NCI-H146 treated with DMSO at 0.1 percent for 48 hours (cell line): ENCODE results near the gene RYR2.
"Not testable (repeated sequence)": the region's sequence is repeated elsewhere in the genome, so short reads cannot be mapped to it uniquely, and the experiment has no call there.

ENCODE experiments used
- DNase-seq: peaks from one replicate; lab custom pipeline; 2025; ENCODE audit not compliant: unreplicated experiment; lab: John Stamatoyannopoulos, UW

RYR2 gene

DNA sequence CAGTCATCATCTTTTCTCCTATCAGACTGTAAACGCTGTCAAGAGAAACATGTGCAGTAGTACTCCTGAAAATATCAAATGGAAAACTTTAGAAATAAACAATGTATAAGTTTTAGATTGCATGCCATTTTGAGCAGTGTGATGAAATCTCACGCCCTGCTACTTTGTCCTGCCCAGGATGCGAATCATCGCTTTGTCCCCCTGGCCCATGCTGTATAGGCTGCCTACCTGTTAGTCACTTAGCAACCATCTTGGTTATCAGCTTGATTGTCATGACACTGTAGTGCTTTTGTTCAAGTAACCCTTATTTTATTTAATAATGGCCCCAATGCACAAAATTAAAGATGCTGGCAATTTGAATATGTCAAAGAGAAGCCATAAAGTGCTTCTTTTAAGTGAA, 485.8 kb downstream of the RYR2 start:
- no peak for DNase-seq

GRCh38 chr1:237528545-237528944, 486.6 kb downstream of the RYR2 start:
- no peak for DNase-seq

- no peak for DNase-seq
Measured at GRCh38 chr1:237539055-237539454, 497.1 kb downstream of the RYR2 start.

DNA sequence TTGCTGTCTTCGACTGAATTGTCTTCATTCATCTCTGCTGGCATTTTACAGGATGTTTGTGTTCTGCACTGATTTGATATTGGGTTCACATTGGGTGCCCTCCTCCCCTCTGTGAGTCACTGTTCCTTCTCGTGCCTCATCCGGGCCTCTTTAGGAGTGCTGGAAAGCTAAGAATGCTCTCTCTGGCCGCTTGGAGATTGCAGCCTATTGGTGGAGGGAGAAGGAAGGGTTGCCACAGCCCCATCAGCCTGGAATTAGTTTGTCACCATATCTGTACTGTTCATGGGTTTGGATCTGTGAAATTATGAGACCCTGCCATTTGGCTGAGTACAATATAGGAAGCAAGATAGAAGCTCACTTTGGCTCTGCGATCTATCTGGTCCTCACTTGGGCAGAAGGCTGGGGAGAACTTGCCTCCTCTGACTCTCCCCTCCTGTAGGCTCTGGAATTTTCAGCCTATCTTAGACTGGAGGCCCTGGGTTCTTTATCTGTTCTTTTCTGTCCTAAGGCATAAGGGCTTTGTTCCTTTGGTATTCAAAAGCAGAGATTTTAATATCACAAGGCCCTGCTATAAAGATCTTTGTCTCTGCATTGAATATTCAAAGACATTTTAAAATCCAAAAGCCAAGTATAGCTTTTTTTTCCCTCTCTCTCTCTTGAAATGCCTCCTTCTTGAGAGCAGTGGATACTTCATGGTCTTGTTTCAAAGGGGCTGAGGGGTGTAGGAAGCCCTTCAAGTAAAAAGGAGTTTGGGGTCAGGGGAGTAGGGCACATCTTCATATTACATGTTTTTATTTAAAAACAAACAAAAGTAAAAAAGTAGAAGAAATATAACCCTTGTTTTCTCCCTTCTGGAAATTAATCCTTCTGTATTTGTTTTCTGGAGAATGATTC, 500.8 kb downstream of the RYR2 start:
- no peak for DNase-seq

GRCh38 chr1:237553078-237553477, 511.1 kb downstream of the RYR2 start:
- DNase-seq = no peak

DNA sequence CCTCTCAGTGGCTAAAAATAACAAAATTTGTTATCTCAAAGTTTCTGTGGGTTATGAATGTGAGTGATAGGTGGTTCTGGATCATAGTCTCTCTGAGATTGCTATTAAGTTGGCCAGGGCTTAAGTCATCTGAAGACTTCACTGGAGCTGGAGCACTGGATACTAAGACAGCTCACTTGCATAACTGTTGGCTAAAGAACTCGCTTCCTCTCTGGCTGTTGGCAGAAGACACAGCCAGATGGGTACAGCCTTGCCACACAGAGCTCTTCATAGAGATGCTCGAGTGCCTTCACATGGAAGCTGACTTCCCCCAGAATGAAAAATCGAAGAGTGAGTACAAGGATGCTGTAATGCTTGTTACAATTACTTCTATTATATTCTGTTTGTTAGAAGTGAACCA, 514.9 kb downstream of the RYR2 start:
- DNase-seq = no peak

DNA sequence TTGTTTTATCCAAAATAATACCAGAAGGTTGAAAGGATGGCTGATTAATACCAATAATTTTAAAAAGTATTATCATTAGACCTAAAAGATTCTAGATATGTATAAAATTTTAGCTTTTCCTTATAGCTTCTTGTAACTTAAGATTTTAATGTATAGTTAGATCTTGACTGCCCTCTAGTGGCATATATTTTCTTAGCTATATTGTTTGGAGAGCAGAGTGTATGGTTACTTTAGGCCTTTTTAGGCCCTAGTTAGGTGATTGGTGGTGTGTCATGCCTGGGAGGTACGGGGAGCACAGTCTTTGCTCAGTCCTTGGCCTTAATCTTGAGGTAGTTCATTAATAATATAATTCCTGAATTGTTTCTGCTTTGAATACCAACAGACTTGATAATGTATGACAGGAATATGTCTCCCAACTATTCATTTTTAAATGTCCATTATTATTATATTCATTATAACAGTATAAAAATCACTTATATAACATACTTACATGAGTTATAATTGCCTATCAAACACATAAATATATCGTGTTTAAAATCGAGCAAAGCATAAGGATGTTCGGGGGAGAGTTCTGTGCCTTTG, 520.3 kb downstream of the RYR2 start:
- DNase-seq = peak; percentile 12

GRCh38 chr1:237565236-237565635, 523.3 kb downstream of the RYR2 start:
- DNase-seq = no peak

DNA sequence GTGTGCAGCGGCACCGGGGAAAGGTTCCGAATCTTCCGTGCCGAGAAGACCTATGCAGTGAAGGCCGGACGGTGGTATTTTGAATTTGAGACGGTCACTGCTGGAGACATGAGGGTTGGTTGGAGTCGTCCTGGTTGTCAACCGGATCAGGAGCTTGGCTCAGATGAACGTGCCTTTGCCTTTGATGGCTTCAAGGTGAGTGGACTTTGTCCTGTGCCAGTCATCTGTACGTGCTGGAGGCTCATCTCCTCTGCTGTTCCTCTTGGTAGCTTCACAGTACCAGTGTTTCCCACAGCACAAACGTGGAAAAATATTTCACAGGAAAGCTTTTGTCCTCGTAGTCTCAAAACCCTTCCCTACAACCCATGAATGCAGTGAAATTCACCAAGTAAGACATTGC, 524.6 kb downstream of the RYR2 start:
- DNase-seq = no peak

DNA sequence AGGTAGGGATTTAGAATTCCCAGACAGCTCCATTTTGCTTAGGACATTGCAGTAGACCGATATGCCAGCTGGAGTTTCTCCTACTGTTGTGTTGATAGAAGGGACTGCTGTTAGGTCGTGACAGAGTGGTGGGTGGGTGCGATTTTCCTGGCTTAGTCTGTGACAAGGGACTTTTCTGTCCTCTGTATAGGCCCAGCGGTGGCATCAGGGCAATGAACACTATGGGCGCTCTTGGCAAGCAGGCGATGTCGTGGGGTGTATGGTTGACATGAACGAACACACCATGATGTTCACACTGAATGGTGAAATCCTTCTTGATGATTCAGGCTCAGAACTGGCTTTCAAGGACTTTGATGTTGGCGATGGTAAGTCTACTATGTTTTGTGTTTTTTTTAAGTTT, 527.0 kb downstream of the RYR2 start:
- DNase-seq = no peak

DNA sequence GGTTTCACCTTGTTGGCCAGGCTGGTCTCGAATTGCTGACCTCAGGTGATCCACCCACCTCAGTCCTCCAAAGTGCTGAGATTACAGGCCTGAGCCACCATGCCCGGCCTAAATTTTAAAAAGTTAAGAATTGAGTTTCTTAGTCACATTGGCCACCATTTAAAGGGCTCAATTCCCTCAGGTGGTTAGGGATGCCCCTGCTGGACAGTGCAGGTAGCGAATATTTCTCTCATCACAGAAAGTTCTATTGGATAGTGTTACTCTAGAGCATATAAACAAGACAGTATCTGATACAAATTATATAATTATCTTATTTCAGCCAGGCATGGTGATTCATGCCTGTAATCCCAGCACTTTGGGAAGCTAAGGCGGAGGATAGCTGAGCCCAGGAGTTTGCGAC, 528.5 kb downstream of the RYR2 start:
- no peak for DNase-seq

GRCh38 chr1:237574536-237574935, 532.6 kb downstream of the RYR2 start:
- no peak for DNase-seq

- DNase-seq = no peak
Measured at GRCh38 chr1:237578540-237578939, 536.6 kb downstream of the RYR2 start.

DNA sequence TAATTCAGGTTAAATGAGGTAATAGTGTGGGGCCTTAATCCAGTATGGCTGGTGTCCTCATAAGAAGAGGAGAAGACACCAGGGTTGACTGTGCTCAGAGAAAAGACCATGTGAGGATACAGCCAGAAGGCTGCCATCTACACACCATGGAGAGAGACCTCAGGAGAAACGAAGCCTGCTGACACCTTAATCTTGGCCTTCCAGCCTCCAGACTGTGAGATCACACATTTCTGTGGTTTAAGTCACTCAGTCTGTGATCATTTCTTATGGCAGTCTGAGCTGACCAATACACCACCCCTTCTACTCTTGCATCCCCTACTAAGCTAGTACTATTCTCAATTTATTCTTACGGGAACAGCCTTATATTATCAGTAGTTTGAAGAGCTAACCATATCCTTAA, 538.7 kb downstream of the RYR2 start:
- no peak for DNase-seq

DNA sequence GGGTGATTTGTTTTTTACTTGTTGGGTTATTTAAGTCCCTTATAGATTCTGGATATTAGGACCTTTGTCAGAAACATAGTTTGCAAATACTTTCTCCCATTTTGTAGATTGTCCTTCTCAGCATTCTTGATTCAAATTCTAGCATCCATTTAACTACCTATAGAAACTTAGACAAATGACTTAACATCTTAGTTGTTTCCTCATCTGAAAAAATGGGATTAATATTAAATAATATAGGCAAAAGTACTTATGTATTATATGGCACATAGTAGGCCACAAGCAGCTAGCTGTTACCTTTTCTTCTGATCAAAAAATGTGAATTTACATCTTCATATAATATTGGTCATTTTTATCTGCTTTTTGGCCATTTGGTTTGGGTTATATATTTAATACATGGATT, 541.3 kb downstream of the RYR2 start:
- DNase-seq = no peak

GRCh38 chr1:237583756-237584155, 541.8 kb downstream of the RYR2 start:
- DNase-seq = no peak

DNA sequence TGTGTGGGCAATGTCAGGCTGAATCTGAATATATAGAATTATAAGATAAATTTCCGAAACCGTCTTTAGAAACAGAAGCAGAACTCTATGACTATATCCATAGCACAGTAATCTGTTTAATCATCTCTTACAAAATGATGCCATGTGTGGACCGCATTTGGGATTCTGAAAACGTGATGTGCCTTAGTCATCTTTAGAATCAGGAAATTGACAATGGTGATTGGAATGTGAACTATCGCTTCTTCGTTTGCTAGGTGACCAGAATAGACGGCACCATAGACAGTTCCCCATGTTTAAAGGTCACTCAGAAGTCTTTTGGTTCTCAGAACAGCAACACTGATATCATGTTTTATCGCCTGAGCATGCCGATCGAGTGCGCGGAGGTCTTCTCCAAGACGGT, 548.4 kb downstream of the RYR2 start:
- no peak for DNase-seq

DNA sequence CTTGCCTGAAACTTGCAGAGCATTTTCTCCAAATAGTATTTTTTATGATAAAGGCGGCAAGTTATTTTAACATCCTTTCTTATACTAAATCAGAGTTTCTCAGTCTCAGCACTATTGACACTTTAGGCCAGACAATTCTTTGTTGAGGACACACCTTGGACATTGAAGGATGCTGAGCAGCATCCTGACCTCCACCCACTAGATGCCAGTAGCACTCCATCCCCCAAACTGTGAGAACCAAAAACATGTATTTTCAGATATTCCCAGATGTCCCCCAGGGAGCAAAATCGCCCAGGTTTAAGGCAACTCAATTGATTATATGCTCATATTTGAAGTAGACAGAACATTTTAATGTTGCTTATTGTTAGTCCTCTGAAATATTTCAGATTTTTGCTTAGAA, 549.4 kb downstream of the RYR2 start:
- no peak for DNase-seq

- DNase-seq = not testable (repeated sequence)
Measured at GRCh38 chr1:237603036-237603568, 561.1 kb downstream of the RYR2 start.

DNA sequence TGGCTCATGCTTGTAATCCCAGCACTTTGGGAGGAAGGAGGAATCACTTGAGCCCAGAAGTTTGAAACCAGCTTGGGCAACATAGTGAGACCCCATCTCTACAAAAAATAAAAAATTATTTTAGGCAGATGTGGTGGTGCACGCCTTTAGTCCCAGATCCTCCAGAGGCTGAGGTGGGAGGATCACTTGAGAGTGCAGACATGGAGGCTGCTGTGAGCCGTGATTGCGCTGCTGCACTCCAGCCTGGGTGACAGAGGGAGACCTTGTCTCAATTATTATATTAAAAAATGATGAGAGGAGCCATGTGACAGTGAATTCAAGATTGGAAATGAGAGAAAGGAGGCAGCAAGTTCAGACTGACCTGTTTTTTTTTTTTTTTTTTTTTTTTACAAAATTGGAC, 566.4 kb downstream of the RYR2 start:
- no peak for DNase-seq

DNA sequence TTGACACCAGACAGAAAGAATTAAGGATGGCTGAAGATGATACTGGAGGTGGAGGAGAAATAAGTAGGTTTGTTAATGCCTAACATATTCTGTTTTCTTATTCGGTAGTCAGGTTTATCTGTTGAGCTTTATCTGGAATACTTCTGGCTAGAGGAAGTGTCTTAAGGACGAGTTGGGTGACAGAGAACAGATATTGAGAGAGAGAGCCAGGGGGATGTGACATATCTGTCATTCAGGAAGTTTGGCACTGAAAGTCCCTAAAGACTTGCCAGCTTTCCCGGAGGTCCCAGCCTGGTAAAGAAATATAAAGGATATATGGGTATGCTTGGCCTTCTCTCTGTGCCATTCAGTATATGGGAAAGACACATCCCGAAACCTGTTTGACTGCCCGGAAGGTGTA, 568.2 kb downstream of the RYR2 start:
- DNase-seq = no peak

DNA sequence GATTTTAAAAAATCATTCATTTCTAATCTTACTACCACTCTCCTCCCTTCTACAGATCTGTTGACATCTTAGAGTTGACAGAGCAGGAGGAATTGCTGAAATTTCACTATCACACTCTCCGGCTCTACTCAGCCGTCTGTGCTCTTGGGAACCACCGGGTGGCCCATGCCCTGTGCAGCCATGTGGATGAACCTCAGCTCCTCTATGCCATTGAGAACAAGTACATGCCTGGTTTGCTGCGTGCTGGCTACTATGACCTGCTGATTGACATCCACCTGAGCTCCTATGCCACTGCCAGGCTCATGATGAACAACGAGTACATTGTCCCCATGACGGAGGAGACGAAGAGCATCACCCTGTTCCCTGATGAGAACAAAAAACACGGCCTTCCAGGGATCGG, 572.0 kb downstream of the RYR2 start:
- DNase-seq = no peak
